Peyer's patch (tissue), 4 donors: ENCODE data around the gene PAQR3.

Experiments
- POLR2A ChIP-seq, 2 donors: fragments of 450-650 bp; IDR thresholded peaks; one replicate each; pipeline ENCODE4 v1.5.1; 2017; ENCODE audit warnings: antibody characterized with exemption in 2 of 2, mild to moderate bottlenecking in 2 of 2, moderate library complexity in 2 of 2
- TF ChIP-seq, protein P1 (sequence below), 6 experiments: fragments of 450-650 bp in 4 of 6; fragments of 200-600 bp in 2 of 6; sonication (generic) in 1 of 6; IDR thresholded peaks; one replicate each; pipeline ENCODE4 v1.5.1; 2017 to 2019; ENCODE audit warnings: antibody characterized with exemption in 6 of 6, mild to moderate bottlenecking in 3 of 6, moderate library complexity in 1 of 6

GRCh38 chr4:78923464-78924312 lies 15.6 kb downstream of the PAQR3 start:
- TF ChIP-seq, protein P1, sequence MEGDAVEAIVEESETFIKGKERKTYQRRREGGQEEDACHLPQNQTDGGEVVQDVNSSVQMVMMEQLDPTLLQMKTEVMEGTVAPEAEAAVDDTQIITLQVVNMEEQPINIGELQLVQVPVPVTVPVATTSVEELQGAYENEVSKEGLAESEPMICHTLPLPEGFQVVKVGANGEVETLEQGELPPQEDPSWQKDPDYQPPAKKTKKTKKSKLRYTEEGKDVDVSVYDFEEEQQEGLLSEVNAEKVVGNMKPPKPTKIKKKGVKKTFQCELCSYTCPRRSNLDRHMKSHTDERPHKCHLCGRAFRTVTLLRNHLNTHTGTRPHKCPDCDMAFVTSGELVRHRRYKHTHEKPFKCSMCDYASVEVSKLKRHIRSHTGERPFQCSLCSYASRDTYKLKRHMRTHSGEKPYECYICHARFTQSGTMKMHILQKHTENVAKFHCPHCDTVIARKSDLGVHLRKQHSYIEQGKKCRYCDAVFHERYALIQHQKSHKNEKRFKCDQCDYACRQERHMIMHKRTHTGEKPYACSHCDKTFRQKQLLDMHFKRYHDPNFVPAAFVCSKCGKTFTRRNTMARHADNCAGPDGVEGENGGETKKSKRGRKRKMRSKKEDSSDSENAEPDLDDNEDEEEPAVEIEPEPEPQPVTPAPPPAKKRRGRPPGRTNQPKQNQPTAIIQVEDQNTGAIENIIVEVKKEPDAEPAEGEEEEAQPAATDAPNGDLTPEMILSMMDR (IDR thresholded peaks at IDR 0.05) = peak in 3 of 6 experiments; percentile 32 to 50 (median 41)
- TF ChIP-seq POLR2A (IDR thresholded peaks at IDR 0.05) = no peak
